Ishikawa (cell line): ENCODE results near the gene SPAST.

ENCODE experiments used
- FOXM1 ChIP-seq: IDR thresholded peaks from 2 replicates; pipeline ENCODE4 v1.6.1; 2012; ENCODE audit warnings: low read depth, borderline replicate concordance
- RAD21 ChIP-seq: IDR thresholded peaks from 2 replicates; pipeline ENCODE4 v1.6.1; 2012; ENCODE audit warnings: low read depth
- TAF1 ChIP-seq: IDR thresholded peaks from 2 replicates; pipeline ENCODE4 v1.6.1; 2012; ENCODE audit warnings: low read depth, mild to moderate bottlenecking
- TEAD4 ChIP-seq: IDR thresholded peaks from 2 replicates; pipeline ENCODE4 v1.6.1; 2012
- YY1 ChIP-seq: IDR thresholded peaks from 2 replicates; pipeline ENCODE4 v1.6.1; 2012; ENCODE audit warnings: low read depth
- TF ChIP-seq, protein P1 (sequence below): IDR thresholded peaks from 2 replicates; pipeline ENCODE4 v1.6.1; 2012

DNA sequence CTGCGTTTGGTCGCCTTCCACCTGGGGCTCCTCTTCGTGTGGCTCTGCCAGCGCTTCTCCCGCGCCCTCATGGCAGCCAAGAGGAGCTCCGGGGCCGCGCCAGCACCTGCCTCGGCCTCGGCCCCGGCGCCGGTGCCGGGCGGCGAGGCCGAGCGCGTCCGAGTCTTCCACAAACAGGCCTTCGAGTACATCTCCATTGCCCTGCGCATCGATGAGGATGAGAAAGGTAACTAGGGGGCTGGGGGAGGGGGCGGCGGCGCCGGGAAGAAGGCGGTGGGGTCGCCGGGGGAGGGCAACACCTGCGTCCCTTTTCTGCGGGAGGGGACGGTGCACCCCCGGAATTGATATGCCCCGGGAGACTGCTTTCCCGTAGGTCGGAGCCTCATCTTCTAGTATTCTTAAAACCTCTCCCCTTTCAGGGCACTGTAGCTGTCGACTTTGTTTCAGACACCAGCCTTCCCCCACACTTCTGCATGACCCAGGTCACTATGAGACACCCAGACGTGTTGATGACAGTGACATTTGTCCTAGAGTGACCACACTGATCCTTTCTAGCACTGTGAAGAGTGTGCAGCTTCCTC, 755 bp downstream of the SPAST start:
- no peak for TF ChIP-seq TAF1
- TF ChIP-seq YY1 = no peak
- no peak for TF ChIP-seq RAD21
- no peak for TF ChIP-seq FOXM1
- no peak for TF ChIP-seq TEAD4
- TF ChIP-seq, protein P1, sequence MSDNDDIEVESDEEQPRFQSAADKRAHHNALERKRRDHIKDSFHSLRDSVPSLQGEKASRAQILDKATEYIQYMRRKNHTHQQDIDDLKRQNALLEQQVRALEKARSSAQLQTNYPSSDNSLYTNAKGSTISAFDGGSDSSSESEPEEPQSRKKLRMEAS = no peak
